H1 (cell line): ENCODE data around the gene RCAN2. TPM values are rescaled to one million over a fixed set of nuclear protein-coding genes. Genes with fewer than 3 reads are reported as not detected.

Experiments
- MAFK ChIP-seq: IDR thresholded peaks from 2 replicates; pipeline ENCODE4 v1.6.1; 2012; ENCODE audit warnings: low read depth, mild to moderate bottlenecking, improper control_type of control experiment, low read length
- POU5F1 ChIP-seq: IDR thresholded peaks from 2 replicates; pipeline ENCODE4 v1.6.1; 2011; ENCODE audit warnings: low read depth, mild to moderate bottlenecking, low read length, moderate library complexity
- SIRT6 ChIP-seq: IDR thresholded peaks from one replicate; pipeline ENCODE4 v1.7.1; 2012; ENCODE audit warnings: low read length, inconsistent platforms
- USF2 ChIP-seq: IDR thresholded peaks from 2 replicates; pipeline ENCODE4 v1.6.1; 2011; ENCODE audit warnings: low read length, improper control_type of control experiment
- polyA plus RNA-seq, 7 experiments: library from polyadenylated mRNA; depleted of rRNA in 3 of 7; stranded (reverse) in 5 of 7; unstranded in 2 of 7; fragments of >200 nt in 5 of 7; fragments of 200-250 nt in 2 of 7; gene quantifications; 1 replicate in 5 of 7; 2 replicates in 1 of 7; 4 replicates in 1 of 7; pipeline versions ENCODE4 v1.2.1 to v1.2.3, GENCODE V29; 2011 to 2013; ENCODE audit warnings: missing spikeins in 2 of 7, mixed read lengths in 2 of 7
- total RNA-seq: library from RNA; stranded (reverse); fragmentation: NEBNext Ultra II Directional; extraction: Animal tissue kit (Norgen Biotek cat#: 25700); gene quantifications from 2 replicates; pipeline ENCODE4 v1.2.1, GENCODE V29; 2021
- TF ChIP-seq, protein P1 (sequence below): fragments of 300-600 bp; sonication (generic); IDR thresholded peaks from 2 replicates; pipeline ENCODE4 v1.7.1; 2012; ENCODE audit warnings: low read length, moderate library complexity, mild to moderate bottlenecking, inconsistent platforms; ENCODE audit not compliant: insufficient replicate concordance
- TF ChIP-seq, protein P2 (sequence below): IDR thresholded peaks from 2 replicates; pipeline ENCODE4 v1.6.1; 2011; ENCODE audit warnings: low read depth, mild to moderate bottlenecking, low read length; ENCODE audit not compliant: insufficient read depth

The RCAN2 gene
- total and polyA plus RNA-seq, 2 of the 8 experiments (the other 6 are each of a cell fraction or from before 2014, with no cell fraction given): 5.0 to 8.5 TPM

DNA sequence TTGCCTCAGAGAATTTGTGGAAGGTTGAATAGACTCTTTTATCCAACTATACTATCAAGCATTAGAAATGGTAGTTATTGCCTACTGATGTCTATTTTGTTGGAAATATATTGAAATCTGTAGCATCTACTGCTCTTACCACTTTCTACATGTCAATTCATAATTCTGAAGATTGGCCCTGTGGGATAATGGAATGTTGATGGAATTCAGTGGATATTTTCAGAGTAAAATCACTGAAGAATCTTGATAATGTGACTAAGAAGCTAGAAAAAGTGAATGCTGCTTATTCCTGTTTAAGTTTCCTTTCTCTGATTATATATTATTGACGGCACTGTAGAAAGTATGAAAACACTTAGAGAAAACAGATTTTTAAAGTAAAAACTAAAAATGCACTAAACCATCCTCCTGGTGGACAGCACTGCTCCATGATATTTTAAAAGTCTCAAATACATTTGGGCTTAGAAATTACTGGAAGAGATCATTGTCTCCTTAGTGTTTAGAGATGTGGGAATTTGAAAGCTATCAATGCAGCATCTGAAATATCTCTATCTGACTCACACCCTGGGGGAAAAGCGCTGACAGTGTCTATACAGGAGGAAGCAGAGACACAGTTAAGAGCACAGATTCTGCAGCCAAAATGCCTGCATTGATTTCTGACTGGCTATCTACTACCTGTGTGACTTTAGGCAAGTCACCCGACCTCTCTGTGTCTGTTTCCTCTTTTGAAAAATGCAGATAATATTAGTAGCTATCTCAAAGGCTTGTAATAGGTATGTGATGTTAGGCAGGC lies 37.9 kb upstream of the RCAN2 start (continued):
- TF ChIP-seq, protein P1, sequence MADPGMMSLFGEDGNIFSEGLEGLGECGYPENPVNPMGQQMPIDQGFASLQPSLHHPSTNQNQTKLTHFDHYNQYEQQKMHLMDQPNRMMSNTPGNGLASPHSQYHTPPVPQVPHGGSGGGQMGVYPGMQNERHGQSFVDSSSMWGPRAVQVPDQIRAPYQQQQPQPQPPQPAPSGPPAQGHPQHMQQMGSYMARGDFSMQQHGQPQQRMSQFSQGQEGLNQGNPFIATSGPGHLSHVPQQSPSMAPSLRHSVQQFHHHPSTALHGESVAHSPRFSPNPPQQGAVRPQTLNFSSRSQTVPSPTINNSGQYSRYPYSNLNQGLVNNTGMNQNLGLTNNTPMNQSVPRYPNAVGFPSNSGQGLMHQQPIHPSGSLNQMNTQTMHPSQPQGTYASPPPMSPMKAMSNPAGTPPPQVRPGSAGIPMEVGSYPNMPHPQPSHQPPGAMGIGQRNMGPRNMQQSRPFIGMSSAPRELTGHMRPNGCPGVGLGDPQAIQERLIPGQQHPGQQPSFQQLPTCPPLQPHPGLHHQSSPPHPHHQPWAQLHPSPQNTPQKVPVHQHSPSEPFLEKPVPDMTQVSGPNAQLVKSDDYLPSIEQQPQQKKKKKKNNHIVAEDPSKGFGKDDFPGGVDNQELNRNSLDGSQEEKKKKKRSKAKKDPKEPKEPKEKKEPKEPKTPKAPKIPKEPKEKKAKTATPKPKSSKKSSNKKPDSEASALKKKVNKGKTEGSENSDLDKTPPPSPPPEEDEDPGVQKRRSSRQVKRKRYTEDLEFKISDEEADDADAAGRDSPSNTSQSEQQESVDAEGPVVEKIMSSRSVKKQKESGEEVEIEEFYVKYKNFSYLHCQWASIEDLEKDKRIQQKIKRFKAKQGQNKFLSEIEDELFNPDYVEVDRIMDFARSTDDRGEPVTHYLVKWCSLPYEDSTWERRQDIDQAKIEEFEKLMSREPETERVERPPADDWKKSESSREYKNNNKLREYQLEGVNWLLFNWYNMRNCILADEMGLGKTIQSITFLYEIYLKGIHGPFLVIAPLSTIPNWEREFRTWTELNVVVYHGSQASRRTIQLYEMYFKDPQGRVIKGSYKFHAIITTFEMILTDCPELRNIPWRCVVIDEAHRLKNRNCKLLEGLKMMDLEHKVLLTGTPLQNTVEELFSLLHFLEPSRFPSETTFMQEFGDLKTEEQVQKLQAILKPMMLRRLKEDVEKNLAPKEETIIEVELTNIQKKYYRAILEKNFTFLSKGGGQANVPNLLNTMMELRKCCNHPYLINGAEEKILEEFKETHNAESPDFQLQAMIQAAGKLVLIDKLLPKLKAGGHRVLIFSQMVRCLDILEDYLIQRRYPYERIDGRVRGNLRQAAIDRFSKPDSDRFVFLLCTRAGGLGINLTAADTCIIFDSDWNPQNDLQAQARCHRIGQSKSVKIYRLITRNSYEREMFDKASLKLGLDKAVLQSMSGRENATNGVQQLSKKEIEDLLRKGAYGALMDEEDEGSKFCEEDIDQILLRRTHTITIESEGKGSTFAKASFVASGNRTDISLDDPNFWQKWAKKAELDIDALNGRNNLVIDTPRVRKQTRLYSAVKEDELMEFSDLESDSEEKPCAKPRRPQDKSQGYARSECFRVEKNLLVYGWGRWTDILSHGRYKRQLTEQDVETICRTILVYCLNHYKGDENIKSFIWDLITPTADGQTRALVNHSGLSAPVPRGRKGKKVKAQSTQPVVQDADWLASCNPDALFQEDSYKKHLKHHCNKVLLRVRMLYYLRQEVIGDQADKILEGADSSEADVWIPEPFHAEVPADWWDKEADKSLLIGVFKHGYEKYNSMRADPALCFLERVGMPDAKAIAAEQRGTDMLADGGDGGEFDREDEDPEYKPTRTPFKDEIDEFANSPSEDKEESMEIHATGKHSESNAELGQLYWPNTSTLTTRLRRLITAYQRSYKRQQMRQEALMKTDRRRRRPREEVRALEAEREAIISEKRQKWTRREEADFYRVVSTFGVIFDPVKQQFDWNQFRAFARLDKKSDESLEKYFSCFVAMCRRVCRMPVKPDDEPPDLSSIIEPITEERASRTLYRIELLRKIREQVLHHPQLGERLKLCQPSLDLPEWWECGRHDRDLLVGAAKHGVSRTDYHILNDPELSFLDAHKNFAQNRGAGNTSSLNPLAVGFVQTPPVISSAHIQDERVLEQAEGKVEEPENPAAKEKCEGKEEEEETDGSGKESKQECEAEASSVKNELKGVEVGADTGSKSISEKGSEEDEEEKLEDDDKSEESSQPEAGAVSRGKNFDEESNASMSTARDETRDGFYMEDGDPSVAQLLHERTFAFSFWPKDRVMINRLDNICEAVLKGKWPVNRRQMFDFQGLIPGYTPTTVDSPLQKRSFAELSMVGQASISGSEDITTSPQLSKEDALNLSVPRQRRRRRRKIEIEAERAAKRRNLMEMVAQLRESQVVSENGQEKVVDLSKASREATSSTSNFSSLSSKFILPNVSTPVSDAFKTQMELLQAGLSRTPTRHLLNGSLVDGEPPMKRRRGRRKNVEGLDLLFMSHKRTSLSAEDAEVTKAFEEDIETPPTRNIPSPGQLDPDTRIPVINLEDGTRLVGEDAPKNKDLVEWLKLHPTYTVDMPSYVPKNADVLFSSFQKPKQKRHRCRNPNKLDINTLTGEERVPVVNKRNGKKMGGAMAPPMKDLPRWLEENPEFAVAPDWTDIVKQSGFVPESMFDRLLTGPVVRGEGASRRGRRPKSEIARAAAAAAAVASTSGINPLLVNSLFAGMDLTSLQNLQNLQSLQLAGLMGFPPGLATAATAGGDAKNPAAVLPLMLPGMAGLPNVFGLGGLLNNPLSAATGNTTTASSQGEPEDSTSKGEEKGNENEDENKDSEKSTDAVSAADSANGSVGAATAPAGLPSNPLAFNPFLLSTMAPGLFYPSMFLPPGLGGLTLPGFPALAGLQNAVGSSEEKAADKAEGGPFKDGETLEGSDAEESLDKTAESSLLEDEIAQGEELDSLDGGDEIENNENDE: no peak
- TF ChIP-seq POU5F1 (no peak), USF2 (no peak), MAFK (no peak), SIRT6 (no peak)
- TF ChIP-seq, protein P2, sequence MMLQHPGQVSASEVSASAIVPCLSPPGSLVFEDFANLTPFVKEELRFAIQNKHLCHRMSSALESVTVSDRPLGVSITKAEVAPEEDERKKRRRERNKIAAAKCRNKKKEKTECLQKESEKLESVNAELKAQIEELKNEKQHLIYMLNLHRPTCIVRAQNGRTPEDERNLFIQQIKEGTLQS: no peak
- TF ChIP-seq, all 59 proteins: peak for 0
